HepG2 (cell line): ENCODE results near the gene TEKT2. TPM values are rescaled to one million over a fixed set of nuclear protein-coding genes. Genes with fewer than 3 reads are reported as not detected.

ENCODE experiments used
- ATAC-seq: fragments of 200-7000 bp; cut with Tn5 transposase; 3 replicates; pipeline ENCODE4 v1.9.1; 2020; ENCODE audit warnings: mild to moderate bottlenecking, moderate library complexity
- BruUV-seq: library from RNA; stranded (reverse); fragments of 400-500 nt; replicated peaks from 2 replicates; lab custom pipeline; 2021; lab: Mats Ljungman, UMichigan
- CTCF ChIA-PET: fragments of 300-600 bp; formaldehyde crosslinking; extraction: SDS; loops from one replicate; lab custom pipeline; 2021; ENCODE audit warnings: low total read pairs, inconsistent platforms, low intra/inter-chr PET ratio; lab: Yijun Ruan, JAX
- POLR2A ChIA-PET: fragments of 350-600 bp; sonication (Branson Sonifier 250); formaldehyde crosslinking; loops from one replicate; lab custom pipeline; 2020; ENCODE audit warnings: antibody characterized with exemption, inconsistent platforms; lab: Yijun Ruan, JAX
- DNase-seq: peaks from one replicate; pipeline ENCODE4 v3.0.0-alpha.2; 2015; ENCODE audit warnings: low spot score
- FAIRE-seq: peaks from 3 replicates; lab custom pipeline; 2011; peaks lifted over from hg19 to GRCh38; lab: Jason Lieb, UNC
- H2AFZ ChIP-seq: one replicate; pipeline ENCODE4 v1.6.1; 2011; ENCODE audit warnings: low read length, inconsistent platforms
- H3K27ac ChIP-seq: fragments of 300-600 bp; 3 replicates; pipeline ENCODE4 v1.8.0; 2011; ENCODE audit warnings: mixed run types, mild to moderate bottlenecking, mixed read lengths, low read length, inconsistent platforms; ENCODE audit not compliant: insufficient read depth; ENCODE audit errors: extremely low read length
- H3K27me3 ChIP-seq, 2 experiments: fragments of 200-600 bp in 1 of 2; 2 replicates in 1 of 2; 3 replicates in 1 of 2; pipeline versions ENCODE4 v1.6.0 to v1.8.0; 2011; ENCODE audit warnings: low read length in 2 of 2, mild to moderate bottlenecking in 2 of 2, moderate library complexity in 2 of 2, inconsistent platforms in 1 of 2; ENCODE audit not compliant: insufficient read depth in 2 of 2, control insufficient read depth in 1 of 2
- H3K36me3 ChIP-seq, 2 experiments: fragments of 200-600 bp in 1 of 2; replicated peaks in 1 of 2; 2 replicates in 1 of 2; 3 replicates in 1 of 2; pipeline versions ENCODE4 v1.5.1 to v1.8.0; 2011; ENCODE audit warnings: low read length in 2 of 2, inconsistent platforms in 1 of 2; ENCODE audit not compliant: insufficient read depth in 2 of 2, control insufficient read depth in 1 of 2
- H3K4me1 ChIP-seq: 2 replicates; pipeline ENCODE4 v1.5.1; 2012; ENCODE audit warnings: low read length, inconsistent platforms; ENCODE audit not compliant: insufficient read depth
- H3K4me2 ChIP-seq: 2 replicates; pipeline ENCODE4 v1.6.0; 2011; ENCODE audit warnings: low read depth, low read length, inconsistent platforms
- H3K4me3 ChIP-seq, 3 experiments: fragments of 200-600 bp in 1 of 3; sonication (generic), shearing (Covaris generic) in 1 of 3; replicated peaks in 1 of 3; 2 replicates each; pipeline ENCODE4 v1.5.1; 2011 to 2016; ENCODE audit warnings: low read length in 3 of 3, inconsistent platforms in 2 of 3, low read depth in 2 of 3, mild to moderate bottlenecking in 2 of 3, control low read depth in 1 of 3, mixed read lengths in 1 of 3; ENCODE audit not compliant: insufficient read depth in 1 of 3
- H3K79me2 ChIP-seq: one replicate; pipeline ENCODE4 v1.6.1; 2011; ENCODE audit warnings: low read length, inconsistent platforms; ENCODE audit not compliant: insufficient read depth
- H3K9ac ChIP-seq: 2 replicates; pipeline ENCODE4 v1.6.0; 2011; ENCODE audit warnings: mild to moderate bottlenecking, low read depth, low read length, inconsistent platforms; ENCODE audit not compliant: insufficient read depth
- H3K9me3 ChIP-seq: 2 replicates; pipeline ENCODE4 v1.5.1; 2012; ENCODE audit warnings: mild to moderate bottlenecking, low read length
- H4K20me1 ChIP-seq: 2 replicates; pipeline ENCODE4 v1.6.0; 2011; ENCODE audit warnings: inconsistent platforms, mild to moderate bottlenecking, low read length, moderate library complexity; ENCODE audit not compliant: insufficient read depth
- NBN ChIP-seq: fragments of 450-650 bp; conservative IDR thresholded peaks from 2 replicates; pipeline ENCODE4 v1.6.1; 2017
- RBM22 ChIP-seq: fragments of 200-400 bp; formaldehyde crosslinking; optimal IDR thresholded peaks from 2 replicates; pipeline ENCODE3; 2017; ENCODE audit warnings: mild to moderate bottlenecking, low read length, moderate library complexity
- SPEN ChIP-seq: sonication (generic); formaldehyde crosslinking; IDR thresholded peaks from 2 replicates; pipeline ENCODE4 v1.5.1; 2020; ENCODE audit warnings: low read depth, mild to moderate bottlenecking, missing genetic modification reagents
- TCF12 ChIP-seq, 2 experiments: fragments of 450-650 bp in 1 of 2; sonication (generic) in 1 of 2; formaldehyde crosslinking in 1 of 2; IDR thresholded peaks; 2 replicates each; pipeline versions ENCODE4 v1.6.1 to v1.8.0; 2017 to 2022; ENCODE audit warnings: antibody characterized with exemption in 1 of 2, mild to moderate bottlenecking in 1 of 2, missing genetic modification reagents in 1 of 2, moderate library complexity in 1 of 2
- ZNF563 ChIP-seq: sonication (generic); formaldehyde crosslinking; IDR thresholded peaks from 2 replicates; pipeline ENCODE4 v1.8.0; 2022; ENCODE audit warnings: mild to moderate bottlenecking, moderate library complexity, missing genetic modification reagents
- ZNF772 ChIP-seq: sonication (generic); formaldehyde crosslinking; IDR thresholded peaks from 2 replicates; pipeline ENCODE4 v1.5.0; 2020; ENCODE audit warnings: mild to moderate bottlenecking, missing genetic modification reagents
- WGBS: methylation state at CpG from one replicate; pipeline ENCODE4 v1.1.6; 2017; ENCODE audit warnings: low lambda C conversion rate; 5-methylcytosine and 5-hydroxymethylcytosine counted together
- in situ Hi-C: cut with HindIII; loops from 2 replicates; pipeline ENCODE4 v1.10.0; 2017; ENCODE audit warnings: low pct_unique_long_range_greater_than_20kb; ENCODE audit not compliant: extremely low pct_ligation_motif_present
- intact Hi-C: fragments of 100-400 bp; cut with micrococcal nuclease; formaldehyde crosslinking; loops from one replicate; pipeline ENCODE4 v1.10.0; 2022; ENCODE audit not compliant: unreplicated experiment
- polyA plus RNA-seq, 8 experiments: library from polyadenylated mRNA; depleted of rRNA in 3 of 8; stranded (reverse) in 7 of 8; unstranded in 1 of 8; fragments of >200 nt; fragmentation: Illumina TruSeq in 4 of 8; extraction: Trizol in 4 of 8; gene quantifications; 2 replicates each; pipeline versions ENCODE4 v1.2.1 to v1.2.3, GENCODE V29; 2011 to 2016; ENCODE audit warnings: low read depth in 4 of 8, missing spikeins in 1 of 8, mixed read lengths in 1 of 8; ENCODE audit not compliant: insufficient read depth in 1 of 8
- total RNA-seq, 5 experiments: library from RNA; depleted of rRNA; stranded (reverse); fragments of >200 nt; fragmentation: Illumina TruSeq; extraction: Trizol; gene quantifications; 2 replicates each; pipeline ENCODE4 v1.2.3, GENCODE V29; 2016; ENCODE audit warnings: low read depth in 1 of 5
- TF ChIP-seq, protein P1 (sequence below): sonication (generic); formaldehyde crosslinking; IDR thresholded peaks from 2 replicates; pipeline ENCODE4 v1.5.0; 2020; ENCODE audit warnings: mild to moderate bottlenecking, missing genetic modification reagents
- TF ChIP-seq, protein P2 (sequence below): sonication (generic); formaldehyde crosslinking; IDR thresholded peaks from 2 replicates; pipeline ENCODE4 v1.4.0; 2020; ENCODE audit warnings: mild to moderate bottlenecking, missing genetic modification reagents

The TEKT2 gene
- total and polyA plus RNA-seq, 2 of the 13 experiments (the other 11 are each of a cell fraction or from before 2014, with no cell fraction given), result 0.31 to 0.38 TPM

DNA sequence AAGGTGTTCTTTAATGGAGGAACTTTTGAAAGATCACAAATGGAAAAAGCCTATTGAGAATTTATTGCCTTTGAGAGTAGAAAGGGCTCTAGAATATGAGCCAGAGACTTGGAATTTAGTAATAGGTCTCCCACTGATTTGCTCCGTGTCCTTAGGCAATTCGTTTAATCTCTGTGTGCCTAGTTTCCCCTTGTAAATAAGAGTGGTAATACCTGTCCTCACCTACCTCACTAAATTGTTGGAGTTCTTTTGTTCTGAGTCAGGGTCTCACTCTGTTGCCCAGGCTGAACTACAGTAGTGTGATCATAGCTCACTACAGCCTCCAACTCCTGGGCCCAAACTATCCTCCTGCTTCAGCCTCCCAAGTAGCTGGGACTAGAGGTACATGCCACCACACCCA is 15.0 kb upstream of the TEKT2 start:
- no peaks in the 10 kb centered on the region for H3K27me3 ChIP-seq

DNA sequence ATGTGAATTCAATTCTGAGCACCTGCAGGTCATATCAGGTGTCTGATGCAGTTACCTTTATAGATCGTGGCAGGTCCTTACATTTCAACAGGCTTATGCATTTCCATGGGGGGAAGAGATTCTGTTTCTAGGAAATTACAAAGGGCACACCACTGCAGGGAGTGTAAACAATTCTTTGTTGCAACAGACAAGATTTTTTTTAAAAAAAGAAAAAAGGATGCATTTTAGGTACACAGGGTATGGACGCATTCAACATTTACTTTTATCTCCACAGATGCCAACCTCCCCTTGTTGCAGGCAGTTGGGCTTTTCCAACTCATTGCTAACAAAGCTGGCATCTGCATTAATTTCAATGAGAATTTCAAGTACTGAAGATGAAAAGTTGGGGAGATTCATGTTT is 13.5 kb upstream of the TEKT2 start:
- Histone ChIP-seq H3K4me3 (no peak overlapping the region), H4K20me1 (no peaks in the 10 kb centered on the region), H3K27ac (no peak overlapping the region), H3K4me1 (no peaks in the 10 kb centered on the region), H3K4me2 (no peak overlapping the region)
- WGBS, result 72% methylated on average over 2 of the region's 2 CpGs
- CTCF ChIA-PET, result no interaction called here
- TF ChIP-seq SPEN (no peak), ZNF772 (CRISPR knock-in tag) (no peak), RBM22 (no peak), NBN (no peak), ZNF563 (CRISPR knock-in tag) (no peak), TCF12 (IDR thresholded peaks at IDR 0.05) (no peak), TCF12 (CRISPR knock-in tag; IDR thresholded peaks at IDR 0.05) (no peak)
- TF ChIP-seq, all 625 proteins: peak for 0
- DNase-seq, result no peak
- H3K79me2 ChIP-seq, result no peaks in the 10 kb centered on the region
- POLR2A ChIA-PET, result no interaction called here
- intact Hi-C loops, result no loop called here
- no TSS peak for BruUV-seq
- no peaks in the 10 kb centered on the region for H3K36me3 ChIP-seq
- no peaks in the 10 kb centered on the region for H3K27me3 ChIP-seq
- FAIRE-seq, result no peak
- in situ Hi-C loops, result no loop called here
- no peak for ATAC-seq
- no peak overlapping the region for H2AFZ ChIP-seq
- H3K9ac ChIP-seq, result no peak overlapping the region
- no peaks in the 10 kb centered on the region for H3K9me3 ChIP-seq

More for the DNA sequence above, 15.0 kb upstream of the TEKT2 start:
- Histone ChIP-seq H3K9ac (no peak overlapping the region), H3K27ac (no peak overlapping the region), H3K79me2 (no peaks in the 10 kb centered on the region), H3K36me3 (no peaks in the 10 kb centered on the region), H2AFZ (no peak overlapping the region), H3K4me2 (no peak overlapping the region), H3K4me3 (no peak overlapping the region), H3K9me3 (no peaks in the 10 kb centered on the region), H3K4me1 (no peaks in the 10 kb centered on the region), H4K20me1 (no peaks in the 10 kb centered on the region)
- FAIRE-seq (no peak), ATAC-seq (no peak), DNase-seq (no peak)
- no TSS peak for BruUV-seq
- WGBS, result 83% methylated on average over 2 of the region's 2 CpGs
- TF ChIP-seq, protein P1, sequence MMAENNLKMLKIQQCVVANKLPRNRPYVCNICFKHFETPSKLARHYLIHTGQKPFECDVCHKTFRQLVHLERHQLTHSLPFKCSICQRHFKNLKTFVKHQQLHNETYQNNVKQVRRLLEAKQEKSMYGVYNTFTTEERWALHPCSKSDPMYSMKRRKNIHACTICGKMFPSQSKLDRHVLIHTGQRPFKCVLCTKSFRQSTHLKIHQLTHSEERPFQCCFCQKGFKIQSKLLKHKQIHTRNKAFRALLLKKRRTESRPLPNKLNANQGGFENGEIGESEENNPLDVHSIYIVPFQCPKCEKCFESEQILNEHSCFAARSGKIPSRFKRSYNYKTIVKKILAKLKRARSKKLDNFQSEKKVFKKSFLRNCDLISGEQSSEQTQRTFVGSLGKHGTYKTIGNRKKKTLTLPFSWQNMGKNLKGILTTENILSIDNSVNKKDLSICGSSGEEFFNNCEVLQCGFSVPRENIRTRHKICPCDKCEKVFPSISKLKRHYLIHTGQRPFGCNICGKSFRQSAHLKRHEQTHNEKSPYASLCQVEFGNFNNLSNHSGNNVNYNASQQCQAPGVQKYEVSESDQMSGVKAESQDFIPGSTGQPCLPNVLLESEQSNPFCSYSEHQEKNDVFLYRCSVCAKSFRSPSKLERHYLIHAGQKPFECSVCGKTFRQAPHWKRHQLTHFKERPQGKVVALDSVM (CRISPR knock-in tag), result 0 out of 2 replicates have a peak, but pooled peaks have one; percentile 43
- TF ChIP-seq, protein P2, sequence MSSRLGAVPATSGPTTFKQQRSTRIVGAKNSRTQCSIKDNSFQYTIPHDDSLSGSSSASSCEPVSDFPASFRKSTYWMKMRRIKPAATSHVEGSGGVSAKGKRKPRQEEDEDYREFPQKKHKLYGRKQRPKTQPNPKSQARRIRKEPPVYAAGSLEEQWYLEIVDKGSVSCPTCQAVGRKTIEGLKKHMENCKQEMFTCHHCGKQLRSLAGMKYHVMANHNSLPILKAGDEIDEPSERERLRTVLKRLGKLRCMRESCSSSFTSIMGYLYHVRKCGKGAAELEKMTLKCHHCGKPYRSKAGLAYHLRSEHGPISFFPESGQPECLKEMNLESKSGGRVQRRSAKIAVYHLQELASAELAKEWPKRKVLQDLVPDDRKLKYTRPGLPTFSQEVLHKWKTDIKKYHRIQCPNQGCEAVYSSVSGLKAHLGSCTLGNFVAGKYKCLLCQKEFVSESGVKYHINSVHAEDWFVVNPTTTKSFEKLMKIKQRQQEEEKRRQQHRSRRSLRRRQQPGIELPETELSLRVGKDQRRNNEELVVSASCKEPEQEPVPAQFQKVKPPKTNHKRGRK, result no peak
- intact Hi-C loops (no loop called here), in situ Hi-C loops (no loop called here)
- CTCF ChIA-PET, result no interaction called here
- POLR2A ChIA-PET, result no interaction called here
